Esophagus squamous epithelium (tissue), 5 donors: ENCODE data around the gene LPAR2. TPM values are rescaled to one million over a fixed set of nuclear protein-coding genes. Genes with fewer than 3 reads are reported as not detected.
A peak's percentile ranks its signal among the peaks of the same experiment; 100 is the strongest.

Experiments used
- DNase-seq: peaks from one replicate; lab custom pipeline; 2025; lab: John Stamatoyannopoulos, UW
- H3K27ac ChIP-seq, 4 donors: fragments of 200-600 bp; sonication (generic); one replicate each; pipeline ENCODE4 v1.5.1; 2016 to 2019; ENCODE audit warnings: mild to moderate bottlenecking in 1 of 4
- H3K27me3 ChIP-seq, 4 donors: fragments of 200-600 bp; sonication (generic); 1 replicate in 3 of 4; 2 replicates in 1 of 4; pipeline versions ENCODE4 v1.5.1 to v1.6.0; 2017 to 2021; ENCODE audit warnings: antibody characterized with exemption in 1 of 4
- H3K36me3 ChIP-seq, 3 donors: fragments of 200-600 bp; sonication (generic); one replicate each; pipeline ENCODE4 v1.5.1; 2016 to 2019
- H3K4me1 ChIP-seq, 3 donors: fragments of 200-600 bp; sonication (generic); one replicate each; pipeline ENCODE4 v1.5.1; 2017 to 2019
- H3K4me3 ChIP-seq, 4 donors: fragments of 200-600 bp; sonication (generic); 1 replicate in 3 of 4; 2 replicates in 1 of 4; pipeline ENCODE4 v1.5.1; 2016 to 2019; ENCODE audit warnings: mild to moderate bottlenecking in 2 of 4, moderate library complexity in 1 of 4
- H3K9me3 ChIP-seq, 3 donors: fragments of 200-600 bp; sonication (generic); one replicate each; pipeline ENCODE4 v1.5.1; 2016 to 2019
- POLR2A ChIP-seq, 4 donors: fragments of 450-650 bp; IDR thresholded peaks; one replicate each; pipeline ENCODE4 v1.6.1; 2017; ENCODE audit warnings: antibody characterized with exemption in 4 of 4, mild to moderate bottlenecking in 4 of 4, moderate library complexity in 3 of 4
- WGBS, 2 donors: methylation state at CpG; one replicate each; pipeline ENCODE4 v1.1.5; 2018; 5-methylcytosine and 5-hydroxymethylcytosine counted together
- intact Hi-C: fragments of 100-400 bp; cut with DNase I; formaldehyde crosslinking; loops from one replicate; pipeline ENCODE4 v1.15.0; 2022
- total RNA-seq, 4 donors: library from RNA; depleted of rRNA; stranded (reverse); fragments of >200 nt; gene quantifications; one replicate each; pipeline ENCODE4 v1.1.0, GENCODE V29; 2016
- TF ChIP-seq, protein P1 (sequence below), 6 experiments: fragments of 450-650 bp in 4 of 6; fragments of 200-600 bp in 2 of 6; sonication (generic) in 2 of 6; IDR thresholded peaks; one replicate each; pipeline ENCODE4 v1.5.1; 2016 to 2019; ENCODE audit warnings: antibody characterized with exemption in 6 of 6, mild to moderate bottlenecking in 4 of 6, moderate library complexity in 4 of 6
- donor health status: DM: yes; HTN: yes; CAD: no.

Gene LPAR2
- total RNA-seq, 4 donors from 2014 or later, result 7.6 to 13.1 (median 9.5) TPM

DNA sequence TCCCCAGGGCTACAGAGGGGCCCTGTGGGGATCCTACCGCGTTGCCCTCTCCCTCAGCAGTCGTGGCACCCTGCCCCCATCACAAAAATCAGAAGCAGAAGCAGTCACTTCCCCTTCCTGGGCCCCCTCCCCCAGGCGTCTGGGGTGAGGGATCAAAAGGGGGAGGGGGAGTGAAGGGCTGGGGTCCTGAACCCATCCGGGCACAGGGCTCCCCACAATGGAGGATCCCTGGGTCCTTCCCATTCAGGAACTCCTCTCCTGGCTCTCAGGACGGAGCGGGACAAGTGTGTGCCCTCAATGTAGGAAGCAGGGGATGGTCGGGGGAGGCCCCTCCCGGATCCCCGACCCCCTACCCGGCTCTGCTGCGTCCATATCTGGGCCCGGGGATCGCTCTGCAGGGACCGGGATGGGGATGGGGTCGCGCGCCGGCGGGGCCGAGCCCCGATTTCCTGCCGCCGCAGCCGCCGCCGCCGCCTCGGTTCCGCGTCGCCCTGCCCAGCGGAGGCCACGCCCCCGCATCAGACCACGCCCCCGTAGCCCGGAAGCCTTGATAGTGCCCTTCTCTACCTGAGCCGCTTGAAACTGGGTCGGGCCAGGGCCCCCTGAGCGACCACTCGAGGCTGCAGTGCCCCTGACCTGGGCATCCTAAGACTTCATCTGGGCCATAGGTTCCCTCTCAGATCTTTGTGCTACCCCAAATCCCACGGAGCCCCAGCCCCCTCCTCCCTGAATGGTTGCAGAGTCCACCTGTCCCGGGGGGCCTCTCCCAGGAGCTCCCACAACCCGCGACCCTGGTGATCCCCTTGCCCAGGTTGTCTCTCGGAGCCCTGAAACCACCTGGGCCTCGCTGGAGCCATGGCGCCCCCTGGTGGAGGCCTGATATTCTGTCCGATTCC lies 15.4 kb upstream of the LPAR2 start, which contains the start of gene GMIP:
GMIP (minus strand) TSS at position 500 of the 896 bp plus-strand sequence; CDS start at position 372, 128 bp downstream.
- 0 to 17% methylated on average over 6 to 13 of the region's 50 CpGs for WGBS, 2 donors
- Histone ChIP-seq H3K4me3 (peak within 1 kb of the TSS; percentile 69 to 80 (median 74)), H3K4me1 (peaks cover 5 to 24% (median 8%) of the 10 kb centered on the region in 3 donors), H3K36me3 (peaks cover 28 to 67% (median 30%) of the 10 kb centered on the region in 3 donors), H3K27me3 (no peaks in the 10 kb centered on the region), H3K27ac (peak within 1 kb of the TSS; percentile 74 to 87 (median 82)), H3K9me3 (no peaks in the 10 kb centered on the region)
- DNase-seq, result peak; percentile 64
- intact Hi-C loops, result loop anchor here (5.0 kb wide), 1 partner anchor 111 kb away; no protein-coding TSS in a partner anchor
- TF ChIP-seq POLR2A (IDR thresholded peaks at IDR 0.05), result peak in 3 of 4 donors; percentile 1 to 82 (median 28)
- TF ChIP-seq, protein P1, sequence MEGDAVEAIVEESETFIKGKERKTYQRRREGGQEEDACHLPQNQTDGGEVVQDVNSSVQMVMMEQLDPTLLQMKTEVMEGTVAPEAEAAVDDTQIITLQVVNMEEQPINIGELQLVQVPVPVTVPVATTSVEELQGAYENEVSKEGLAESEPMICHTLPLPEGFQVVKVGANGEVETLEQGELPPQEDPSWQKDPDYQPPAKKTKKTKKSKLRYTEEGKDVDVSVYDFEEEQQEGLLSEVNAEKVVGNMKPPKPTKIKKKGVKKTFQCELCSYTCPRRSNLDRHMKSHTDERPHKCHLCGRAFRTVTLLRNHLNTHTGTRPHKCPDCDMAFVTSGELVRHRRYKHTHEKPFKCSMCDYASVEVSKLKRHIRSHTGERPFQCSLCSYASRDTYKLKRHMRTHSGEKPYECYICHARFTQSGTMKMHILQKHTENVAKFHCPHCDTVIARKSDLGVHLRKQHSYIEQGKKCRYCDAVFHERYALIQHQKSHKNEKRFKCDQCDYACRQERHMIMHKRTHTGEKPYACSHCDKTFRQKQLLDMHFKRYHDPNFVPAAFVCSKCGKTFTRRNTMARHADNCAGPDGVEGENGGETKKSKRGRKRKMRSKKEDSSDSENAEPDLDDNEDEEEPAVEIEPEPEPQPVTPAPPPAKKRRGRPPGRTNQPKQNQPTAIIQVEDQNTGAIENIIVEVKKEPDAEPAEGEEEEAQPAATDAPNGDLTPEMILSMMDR (IDR thresholded peaks at IDR 0.05), result peak; percentile 73 to 90 (median 88)

GRCh38 chr19:19642506-19643157 lies 14.6 kb upstream of the LPAR2 start:
- Histone ChIP-seq H3K36me3 (peaks cover 27 to 67% (median 27%) of the 10 kb centered on the region in 3 donors), H3K4me1 (peaks cover 5 to 24% (median 8%) of the 10 kb centered on the region in 3 donors), H3K9me3 (no peaks in the 10 kb centered on the region), H3K27ac (peak overlapping the region; percentile 74 to 87 (median 82)), H3K27me3 (no peaks in the 10 kb centered on the region), H3K4me3 (peak overlapping the region; percentile 69 to 80 (median 74))
- WGBS, 2 donors, result 16 to 47% methylated on average over 9 to 13 of the region's 16 CpGs
- intact Hi-C loops, result loop anchor here (5.0 kb wide), 1 partner anchor 110 kb away; no protein-coding TSS in a partner anchor
- DNase-seq, result no peak
- no peak for TF ChIP-seq POLR2A (IDR thresholded peaks at IDR 0.05)
- TF ChIP-seq, protein P1 (IDR thresholded peaks at IDR 0.05), result no peak

DNA sequence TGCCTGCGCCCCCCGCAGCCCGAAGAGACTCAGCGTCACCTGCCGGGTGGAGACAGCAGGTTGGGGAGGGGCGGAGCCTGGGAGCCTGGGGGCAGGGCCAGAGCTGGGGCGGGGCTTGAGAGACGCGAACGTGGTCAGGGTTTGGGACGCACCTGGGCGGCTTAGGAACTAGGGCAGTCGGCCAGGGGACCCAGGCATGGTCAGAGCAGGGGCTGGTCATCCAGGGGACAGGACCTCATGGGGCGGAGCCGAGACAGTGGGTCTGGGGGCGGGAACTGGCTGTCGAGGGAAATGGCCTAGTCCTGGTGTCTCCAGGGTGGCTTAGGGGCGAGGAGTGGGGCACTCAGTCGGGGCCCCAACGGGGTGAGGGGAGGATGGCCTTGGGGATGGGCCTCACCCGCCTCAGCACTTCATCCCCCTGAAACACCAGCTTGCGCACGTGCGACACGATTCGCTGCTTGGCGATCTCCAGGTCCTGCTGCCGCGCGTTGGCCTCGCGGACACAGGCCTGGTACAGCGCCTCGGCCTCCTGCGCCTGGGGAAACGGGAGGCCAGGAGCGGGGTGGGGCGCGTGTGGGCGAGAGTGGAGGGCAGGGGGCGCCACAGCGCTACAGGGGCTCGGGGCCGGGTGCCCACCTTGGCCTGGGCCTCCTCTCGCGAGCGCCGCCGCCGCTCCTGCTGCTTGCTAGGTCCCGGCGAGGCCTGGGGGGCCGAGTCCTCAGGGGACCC lies 9.7 kb upstream of the LPAR2 start:
- WGBS, 2 donors, result 40 to 91% methylated on average over 1 to 23 of the region's 53 CpGs

DNA sequence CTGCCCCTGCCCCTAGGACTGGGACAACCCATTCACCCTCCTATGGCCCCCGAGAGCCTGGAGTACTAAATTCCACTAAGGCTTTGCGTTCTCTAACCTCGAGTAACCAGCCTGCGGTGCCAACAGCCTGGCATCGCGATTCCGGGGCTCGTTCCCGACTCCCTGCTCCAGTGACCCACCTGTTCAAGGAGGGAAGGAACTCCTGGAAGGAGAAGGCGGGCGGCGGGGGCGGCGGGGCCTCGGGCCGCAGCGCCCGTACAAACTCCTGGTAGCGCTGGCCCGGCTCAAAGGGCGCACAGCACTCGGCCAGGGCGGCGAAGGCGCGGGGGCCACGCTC lies 9.1 kb upstream of the LPAR2 start:
- intact Hi-C loops, result no loop called here
- Histone ChIP-seq H3K27me3 (no peaks in the 10 kb centered on the region), H3K27ac (no peak overlapping the region), H3K36me3 (peaks cover 6 to 86% (median 21%) of the 10 kb centered on the region in 3 donors), H3K4me3 (no peak overlapping the region), H3K9me3 (no peaks in the 10 kb centered on the region), H3K4me1 (peaks cover 0 to 5% (median 0%) of the 10 kb centered on the region in 3 donors)
- 74% methylated on average over 9 of the region's 27 CpGs; no CpG with 5 or more reads in 1 of the 2 donors for WGBS, 2 donors
- no peak for TF ChIP-seq POLR2A (IDR thresholded peaks at IDR 0.05)
- TF ChIP-seq, protein P1 (IDR thresholded peaks at IDR 0.05), result no peak
- no peak for DNase-seq

More for the DNA sequence above, 9.7 kb upstream of the LPAR2 start:
- H3K9me3 ChIP-seq, result no peaks in the 10 kb centered on the region
- H3K27ac ChIP-seq, result no peak overlapping the region
- no peak for DNase-seq
- TF ChIP-seq, protein P1 (IDR thresholded peaks at IDR 0.05), result no peak
- no peak for TF ChIP-seq POLR2A (IDR thresholded peaks at IDR 0.05)
- H3K27me3 ChIP-seq, result no peaks in the 10 kb centered on the region
- intact Hi-C loops, result no loop called here
- peaks cover 0 to 11% (median 5%) of the 10 kb centered on the region in 3 donors for H3K4me1 ChIP-seq
- H3K36me3 ChIP-seq, result peaks cover 6 to 81% (median 21%) of the 10 kb centered on the region in 3 donors
- no peak overlapping the region for H3K4me3 ChIP-seq
